Measurements from ENCODE around the gene ANKRD13B. TPM values are rescaled to one million over a fixed set of nuclear protein-coding genes. Genes with fewer than 3 reads are reported as not detected.

ANKRD13B gene
- total and polyA plus RNA-seq, 2 of the 13 experiments (the other 11 are each of a cell fraction or from before 2014, with no cell fraction given) = 1.7 to 1.8 TPM

- no peak for TF ChIP-seq ZSCAN12 (CRISPR knock-in tag; IDR thresholded peaks at IDR 0.05)
- no peak for TF ChIP-seq NR3C1 (CRISPR knock-in tag; IDR thresholded peaks at IDR 0.05)
- no peak for TF ChIP-seq RORA (CRISPR knock-in tag; IDR thresholded peaks at IDR 0.05)
- TF ChIP-seq ZNF337 (CRISPR knock-in tag; IDR thresholded peaks at IDR 0.05; ENCODE audit: borderline replicate concordance, low read depth) = no peak
- TF ChIP-seq, protein P1, sequence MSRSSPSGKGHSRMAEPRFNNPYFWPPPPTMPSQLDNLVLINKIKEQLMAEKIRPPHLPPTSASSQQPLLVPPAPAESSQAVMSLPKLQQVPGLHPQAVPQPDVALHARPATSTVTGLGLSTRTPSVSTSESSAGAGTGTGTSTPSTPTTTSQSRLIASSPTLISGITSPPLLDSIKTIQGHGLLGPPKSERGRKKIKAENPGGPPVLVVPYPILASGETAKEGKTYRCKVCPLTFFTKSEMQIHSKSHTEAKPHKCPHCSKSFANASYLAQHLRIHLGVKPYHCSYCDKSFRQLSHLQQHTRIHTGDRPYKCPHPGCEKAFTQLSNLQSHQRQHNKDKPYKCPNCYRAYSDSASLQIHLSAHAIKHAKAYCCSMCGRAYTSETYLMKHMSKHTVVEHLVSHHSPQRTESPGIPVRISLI (CRISPR knock-in tag; IDR thresholded peaks at IDR 0.05; ENCODE audit: borderline replicate concordance) = no peak
- no peak for TF ChIP-seq ZNF816 (CRISPR knock-in tag; IDR thresholded peaks at IDR 0.05; ENCODE audit: borderline replicate concordance)
- TF ChIP-seq, protein P2, sequence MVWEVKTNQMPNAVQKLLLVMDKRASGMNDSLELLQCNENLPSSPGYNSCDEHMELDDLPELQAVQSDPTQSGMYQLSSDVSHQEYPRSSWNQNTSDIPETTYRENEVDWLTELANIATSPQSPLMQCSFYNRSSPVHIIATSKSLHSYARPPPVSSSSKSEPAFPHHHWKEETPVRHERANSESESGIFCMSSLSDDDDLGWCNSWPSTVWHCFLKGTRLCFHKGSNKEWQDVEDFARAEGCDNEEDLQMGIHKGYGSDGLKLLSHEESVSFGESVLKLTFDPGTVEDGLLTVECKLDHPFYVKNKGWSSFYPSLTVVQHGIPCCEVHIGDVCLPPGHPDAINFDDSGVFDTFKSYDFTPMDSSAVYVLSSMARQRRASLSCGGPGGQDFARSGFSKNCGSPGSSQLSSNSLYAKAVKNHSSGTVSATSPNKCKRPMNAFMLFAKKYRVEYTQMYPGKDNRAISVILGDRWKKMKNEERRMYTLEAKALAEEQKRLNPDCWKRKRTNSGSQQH (CRISPR knock-in tag; IDR thresholded peaks at IDR 0.05; ENCODE audit: low read depth) = no peak
Measured at GRCh38 chr17:29627951-29628350, 35.0 kb downstream of the ANKRD13B start (continued).

DNA sequence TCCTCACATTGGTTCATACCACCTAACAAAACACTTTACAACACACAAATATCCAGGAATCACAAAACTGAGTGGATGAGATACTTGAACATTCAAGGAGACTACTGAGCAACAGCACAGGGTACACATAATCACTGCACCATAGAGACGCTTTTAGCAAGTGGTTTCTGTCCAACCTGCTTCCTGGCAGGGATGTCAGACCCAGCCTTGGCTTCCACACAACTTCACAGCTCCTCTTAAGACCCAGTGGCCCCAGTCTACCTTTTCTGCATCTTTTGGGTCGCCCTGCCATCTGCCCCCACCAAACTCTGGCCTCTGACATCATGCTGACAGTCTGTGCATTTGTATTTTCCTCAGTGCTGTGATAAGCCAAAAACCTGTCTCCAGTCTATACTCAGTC, 35.7 kb downstream of the ANKRD13B start:
- intact Hi-C loops (cut with micrococcal nuclease; ENCODE audit: unreplicated experiment) = no loop called here
- Histone ChIP-seq H3K4me2 (ENCODE audit: low read depth, low read length) (no peak overlapping the region), H4K20me1 (ENCODE audit: insufficient read depth, low read length) (no peaks in the 10 kb centered on the region), H3K36me3 (replicated peaks in 1 of 2; ENCODE audit: control insufficient read depth in 1 of 2, insufficient read depth in 2 of 2, low read length in 2 of 2) (peaks cover 7 to 19% of the 10 kb centered on the region in 2 experiments; a peak in 4 of 5 replicates), H3K79me2 (ENCODE audit: insufficient read depth, low read length) (no peaks in the 10 kb centered on the region), H3K9ac (ENCODE audit: insufficient read depth, low read depth, low read length) (no peak overlapping the region), H3K4me3 (replicated peaks in 1 of 3; ENCODE audit: insufficient read depth in 1 of 3, low read depth in 2 of 3, low read length in 3 of 3) (no peak overlapping the region), H3K9me3 (ENCODE audit: low read length) (no peaks in the 10 kb centered on the region), H3K27ac (ENCODE audit: extremely low read length, insufficient read depth, low read length) (no peak overlapping the region), H3K4me1 (ENCODE audit: insufficient read depth, low read length) (peaks cover 1% of the 10 kb centered on the region), H3K27me3 (ENCODE audit: control insufficient read depth in 1 of 2, insufficient read depth in 2 of 2, low read length in 2 of 2) (no peaks in the 10 kb centered on the region), H2AFZ (ENCODE audit: low read length) (no peak overlapping the region)
- CTCF ChIA-PET (ENCODE audit: low intra/inter-chr PET ratio, low total read pairs) = no interaction called here
- no TSS peak for BruUV-seq (replicated peaks)
- POLR2A ChIA-PET = interaction anchor here (1.2 kb wide), 1 partner anchor 14 kb away, joined by 3 read pairs; no protein-coding TSS in a partner anchor
- in situ Hi-C loops (cut with HindIII; ENCODE audit: extremely low pct_ligation_motif_present, low pct_unique_long_range_greater_than_20kb) = loop anchor here (10.0 kb wide), 1 partner anchor 146 kb away; no protein-coding TSS in a partner anchor
- DNase-seq (ENCODE audit: low spot score) (no peak), ATAC-seq (no peak), FAIRE-seq (no peak)
- 95% methylated on average over 2 of the region's 2 CpGs for WGBS (ENCODE audit: low lambda C conversion rate)
- TF ChIP-seq, protein P3, sequence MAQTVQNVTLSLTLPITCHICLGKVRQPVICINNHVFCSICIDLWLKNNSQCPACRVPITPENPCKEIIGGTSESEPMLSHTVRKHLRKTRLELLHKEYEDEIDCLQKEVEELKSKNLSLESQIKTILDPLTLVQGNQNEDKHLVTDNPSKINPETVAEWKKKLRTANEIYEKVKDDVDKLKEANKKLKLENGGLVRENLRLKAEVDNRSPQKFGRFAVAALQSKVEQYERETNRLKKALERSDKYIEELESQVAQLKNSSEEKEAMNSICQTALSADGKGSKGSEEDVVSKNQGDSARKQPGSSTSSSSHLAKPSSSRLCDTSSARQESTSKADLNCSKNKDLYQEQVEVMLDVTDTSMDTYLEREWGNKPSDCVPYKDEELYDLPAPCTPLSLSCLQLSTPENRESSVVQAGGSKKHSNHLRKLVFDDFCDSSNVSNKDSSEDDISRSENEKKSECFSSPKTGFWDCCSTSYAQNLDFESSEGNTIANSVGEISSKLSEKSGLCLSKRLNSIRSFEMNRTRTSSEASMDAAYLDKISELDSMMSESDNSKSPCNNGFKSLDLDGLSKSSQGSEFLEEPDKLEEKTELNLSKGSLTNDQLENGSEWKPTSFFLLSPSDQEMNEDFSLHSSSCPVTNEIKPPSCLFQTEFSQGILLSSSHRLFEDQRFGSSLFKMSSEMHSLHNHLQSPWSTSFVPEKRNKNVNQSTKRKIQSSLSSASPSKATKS (CRISPR knock-in tag; IDR thresholded peaks at IDR 0.05) = no peak
- no peak for TF ChIP-seq ZNF343 (CRISPR knock-in tag; IDR thresholded peaks at IDR 0.05)
- no peak for TF ChIP-seq ZNF235 (CRISPR knock-in tag; IDR thresholded peaks at IDR 0.05; ENCODE audit: borderline replicate concordance)
- no peak for TF ChIP-seq ZSCAN5A (CRISPR knock-in tag; IDR thresholded peaks at IDR 0.05; ENCODE audit: borderline replicate concordance)
- TF ChIP-seq ZNF569 (CRISPR knock-in tag; IDR thresholded peaks at IDR 0.05; ENCODE audit: borderline replicate concordance) = no peak

Data from HepG2 (cell line).